Lung (tissue), 12 donors: ENCODE measurements around the gene SPATA9. TPM values are rescaled to one million over a fixed set of nuclear protein-coding genes. Genes with fewer than 3 reads are reported as not detected.

Experiments
- ATAC-seq: fragments of 200-7000 bp; cut with Tn5 transposase; one replicate; pipeline ENCODE4 v1.9.1; 2020; ENCODE audit warnings: moderate number of reproducible peaks; ENCODE audit not compliant: insufficient read depth, low FRiP score
- DNase-seq, 3 donors: peaks; one replicate each; pipeline ENCODE4 v3.0.0-alpha.2; 2013 to 2017
- H3K27ac ChIP-seq, 2 donors: one replicate each; pipeline ENCODE4 v1.5.1; 2013; ENCODE audit warnings: mild to moderate bottlenecking in 2 of 2, moderate library complexity in 2 of 2, control low read depth in 1 of 2, inconsistent platforms in 1 of 2, low read depth in 1 of 2, low read length in 1 of 2
- H3K27me3 ChIP-seq, 3 donors: one replicate each; pipeline ENCODE4 v1.5.1; 2013; ENCODE audit warnings: low read length in 2 of 3; ENCODE audit not compliant: control insufficient read depth in 3 of 3, insufficient read depth in 3 of 3
- H3K36me3 ChIP-seq, 4 donors: one replicate each; pipeline ENCODE4 v1.5.1; 2013; ENCODE audit warnings: low read length in 4 of 4, mild to moderate bottlenecking in 1 of 4, moderate library complexity in 1 of 4; ENCODE audit not compliant: control insufficient read depth in 4 of 4, insufficient read depth in 4 of 4
- H3K4me1 ChIP-seq, 5 donors: one replicate each; pipeline ENCODE4 v1.5.1; 2013; ENCODE audit warnings: low read length in 5 of 5, mild to moderate bottlenecking in 2 of 5, moderate library complexity in 1 of 5; ENCODE audit not compliant: control insufficient read depth in 5 of 5, insufficient read depth in 5 of 5
- H3K4me3 ChIP-seq: one replicate; pipeline ENCODE4 v1.5.1; 2013; ENCODE audit warnings: mild to moderate bottlenecking, control low read depth, moderate library complexity
- H3K9ac ChIP-seq, 2 donors: one replicate each; pipeline ENCODE4 v1.5.1; 2013; ENCODE audit warnings: low read length in 2 of 2, control low read depth in 1 of 2; ENCODE audit not compliant: insufficient read depth in 1 of 2
- H3K9me3 ChIP-seq, 4 donors: one replicate each; pipeline ENCODE4 v1.5.1; 2013; ENCODE audit warnings: low read length in 3 of 4, mild to moderate bottlenecking in 1 of 4, moderate library complexity in 1 of 4; ENCODE audit not compliant: control insufficient read depth in 4 of 4, insufficient read depth in 3 of 4
- CTCF ChIP-seq: IDR thresholded peaks from 2 replicates; pipeline ENCODE4 v1.5.1; 2012; ENCODE audit warnings: mild to moderate bottlenecking; ENCODE audit errors: control extremely low read depth, extremely low read depth
- WGBS, 2 donors: extraction: QIAGEN DNeasy Blood & Tissue Kit; methylation state at CpG; one replicate each; pipeline ENCODE4 v1.1.7; 2013; 5-methylcytosine and 5-hydroxymethylcytosine counted together
- polyA plus RNA-seq, 2 donors: library from polyadenylated mRNA; stranded (reverse); fragments of 200-250 nt; gene quantifications; one replicate each; pipeline ENCODE4 v1.2.1, GENCODE V29; 2013
- total RNA-seq, 2 donors: library from RNA; depleted of rRNA in 1 of 2; stranded (reverse); fragments of >200 nt in 1 of 2; gene quantifications; one replicate each; pipeline ENCODE4 v1.2.1, GENCODE V29; 2014 to 2021
- donor health status: control.
- donor health status: control.
- donor health status: Bipolar disorder and iron deficiency.
- donor health status: healthy.
- donor health status: DM: yes; HTN: yes; CAD: no.

SPATA9 gene
- total and polyA plus RNA-seq, 4 donors = 0.31 to 0.77 (median 0.40) TPM; not detected in 1

- DNase-seq (peak; percentile 33 to 72 (median 71)), ATAC-seq (no peak)
- WGBS, 2 donors = 17 to 20% methylated on average over 4 of the region's 4 CpGs
- peak; percentile 65 for TF ChIP-seq CTCF
- H3K36me3 ChIP-seq = no peaks in the 10 kb centered on the region
- H3K27ac ChIP-seq = peak overlapping the region in 1 of 2 donors; percentile 4
- H3K9ac ChIP-seq = no peak overlapping the region
- no peak overlapping the region for H3K4me3 ChIP-seq
- H3K9me3 ChIP-seq = peaks cover 0 to 2% (median 0%) of the 10 kb centered on the region in 4 donors
- H3K27me3 ChIP-seq = no peaks in the 10 kb centered on the region
- H3K4me1 ChIP-seq = peaks cover 0 to 10% (median 3%) of the 10 kb centered on the region in 5 donors
Observed at GRCh38 chr5:95644351-95645042, 38.3 kb downstream of the SPATA9 start.

GRCh38 chr5:95643152-95643551 lies 39.6 kb downstream of the SPATA9 start:
- H3K4me1 ChIP-seq = peaks cover 0 to 10% (median 3%) of the 10 kb centered on the region in 5 donors
- TF ChIP-seq CTCF = no peak
- H3K27ac ChIP-seq = no peak overlapping the region
- WGBS, 2 donors = 91 to 92% methylated on average over 7 of the region's 7 CpGs
- no peak for DNase-seq
- peaks cover 0 to 3% (median 0%) of the 10 kb centered on the region in 4 donors for H3K9me3 ChIP-seq
- no peak overlapping the region for H3K4me3 ChIP-seq
- ATAC-seq = no peak
- H3K36me3 ChIP-seq = no peaks in the 10 kb centered on the region
- no peak overlapping the region for H3K9ac ChIP-seq
- no peaks in the 10 kb centered on the region for H3K27me3 ChIP-seq

DNA sequence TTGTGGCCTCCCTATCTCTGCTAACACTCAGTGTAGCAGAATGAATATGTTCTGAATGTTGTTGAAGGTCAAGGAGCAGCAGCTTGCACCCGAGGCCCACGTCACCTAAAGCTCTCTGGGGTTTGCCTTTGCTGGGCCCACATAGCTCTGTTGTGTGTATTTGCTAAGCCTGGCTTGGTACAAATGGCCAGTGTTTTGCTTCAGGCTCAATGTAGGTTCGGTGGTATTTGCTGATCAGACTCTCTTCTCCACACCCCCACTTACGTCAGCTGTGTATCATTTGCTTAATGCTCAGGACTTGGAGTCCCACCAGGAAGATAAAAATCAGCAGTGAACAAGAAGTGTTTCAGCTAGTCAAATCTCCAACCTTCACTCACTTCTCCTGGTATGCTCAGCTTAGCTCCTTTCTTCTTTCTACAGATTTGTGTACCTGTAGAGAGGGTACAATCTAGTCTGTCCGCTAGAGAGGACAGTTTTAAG lies 41.0 kb downstream of the SPATA9 start:
- no peak overlapping the region for H3K9ac ChIP-seq

More for the DNA sequence above, 41.0 kb downstream of the SPATA9 start:
- DNase-seq (peak in 1 of 3 donors; percentile 28), ATAC-seq (no peak)
- Histone ChIP-seq H3K4me3 (no peak overlapping the region), H3K27me3 (no peaks in the 10 kb centered on the region), H3K27ac (peak overlapping the region in 1 of 2 donors; percentile 64), H3K36me3 (no peaks in the 10 kb centered on the region), H3K9me3 (peaks cover 0 to 3% (median 0%) of the 10 kb centered on the region in 4 donors), H3K4me1 (peaks cover 0 to 2% (median 0%) of the 10 kb centered on the region in 5 donors)
- 64 to 88% methylated on average over 5 of the region's 5 CpGs for WGBS, 2 donors
- no peak for TF ChIP-seq CTCF
